ENCODE results near the gene ATP9B.

The ATP9B gene

GRCh38 chr18:79136742-79137141 is 67.5 kb downstream of the ATP9B start:
- no peak for DNase-seq (ENCODE audit: extremely low read depth, insufficient read length)
- Histone ChIP-seq H3K36me3 (ENCODE audit: control insufficient read depth, insufficient read depth, low read length) (no peaks in the 10 kb centered on the region; the same call in none of the 2 replicates), H3K4me3 (replicated peaks; ENCODE audit: low read depth, low read length) (no peak overlapping the region), H3K27me3 (replicated peaks; ENCODE audit: control insufficient read depth, insufficient read depth, low read length) (no peaks in the 10 kb centered on the region)
- no peak for TF ChIP-seq CTCF (IDR thresholded peaks at IDR 0.05; ENCODE audit: insufficient read depth, low read length, poor library complexity, severe bottlenecking)

GRCh38 chr18:79139206-79139605 is 70.0 kb downstream of the ATP9B start:
- no peaks in the 10 kb centered on the region for H3K27me3 ChIP-seq (replicated peaks; ENCODE audit: control insufficient read depth, insufficient read depth, low read length)
- H3K36me3 ChIP-seq (ENCODE audit: control insufficient read depth, insufficient read depth, low read length): no peaks in the 10 kb centered on the region; the same call in none of the 2 replicates
- DNase-seq (ENCODE audit: extremely low read depth, insufficient read length): no peak
- H3K4me3 ChIP-seq (replicated peaks; ENCODE audit: low read depth, low read length): no peak overlapping the region
- no peak for TF ChIP-seq CTCF (IDR thresholded peaks at IDR 0.05; ENCODE audit: insufficient read depth, low read length, poor library complexity, severe bottlenecking)

- no peak for DNase-seq (ENCODE audit: extremely low read depth, insufficient read length)
- no peak overlapping the region for H3K4me3 ChIP-seq (replicated peaks; ENCODE audit: low read depth, low read length)
- H3K36me3 ChIP-seq (ENCODE audit: control insufficient read depth, insufficient read depth, low read length): no peaks in the 10 kb centered on the region; the same call in 1 of the 2 replicates
- H3K27me3 ChIP-seq (replicated peaks; ENCODE audit: control insufficient read depth, insufficient read depth, low read length): no peaks in the 10 kb centered on the region
- no peak for TF ChIP-seq CTCF (IDR thresholded peaks at IDR 0.05; ENCODE audit: insufficient read depth, low read length, poor library complexity, severe bottlenecking)
Observed at GRCh38 chr18:79147014-79147413, 77.8 kb downstream of the ATP9B start.

GRCh38 chr18:79151191-79151590 is 82.0 kb downstream of the ATP9B start:
- no peaks in the 10 kb centered on the region for H3K27me3 ChIP-seq (replicated peaks; ENCODE audit: control insufficient read depth, insufficient read depth, low read length)
- DNase-seq (ENCODE audit: extremely low read depth, insufficient read length): no peak
- TF ChIP-seq CTCF (IDR thresholded peaks at IDR 0.05; ENCODE audit: insufficient read depth, low read length, poor library complexity, severe bottlenecking): no peak
- no peaks in the 10 kb centered on the region; the same call in 1 of the 2 replicates for H3K36me3 ChIP-seq (ENCODE audit: control insufficient read depth, insufficient read depth, low read length)
- no peak overlapping the region for H3K4me3 ChIP-seq (replicated peaks; ENCODE audit: low read depth, low read length)

GRCh38 chr18:79156327-79156726 is 87.1 kb downstream of the ATP9B start:
- no peaks in the 10 kb centered on the region for H3K36me3 ChIP-seq (ENCODE audit: control insufficient read depth, insufficient read depth, low read length)
- no peak for TF ChIP-seq CTCF (IDR thresholded peaks at IDR 0.05; ENCODE audit: insufficient read depth, low read length, poor library complexity, severe bottlenecking)
- no peaks in the 10 kb centered on the region for H3K27me3 ChIP-seq (replicated peaks; ENCODE audit: control insufficient read depth, insufficient read depth, low read length)
- no peak for DNase-seq (ENCODE audit: extremely low read depth, insufficient read length)
- no peak overlapping the region for H3K4me3 ChIP-seq (replicated peaks; ENCODE audit: low read depth, low read length)

GRCh38 chr18:79164706-79165105 is 95.5 kb downstream of the ATP9B start:
- Histone ChIP-seq H3K36me3 (ENCODE audit: control insufficient read depth, insufficient read depth, low read length) (peaks cover 2% of the 10 kb centered on the region; the same call in 1 of the 2 replicates), H3K27me3 (replicated peaks; ENCODE audit: control insufficient read depth, insufficient read depth, low read length) (no peaks in the 10 kb centered on the region), H3K4me3 (replicated peaks; ENCODE audit: low read depth, low read length) (no peak overlapping the region)
- no peak for TF ChIP-seq CTCF (IDR thresholded peaks at IDR 0.05; ENCODE audit: insufficient read depth, low read length, poor library complexity, severe bottlenecking)
- DNase-seq (ENCODE audit: extremely low read depth, insufficient read length): no peak

Data from GM06990 (cell line).